ENCODE results near the gene TGFBR3.

The TGFBR3 gene

GRCh38 chr1:91732291-91733107 lies 153.5 kb downstream of the TGFBR3 start:
- DNase-seq (ENCODE audit: low read depth), result no peak

GRCh38 chr1:91731815-91732214 lies 154.1 kb downstream of the TGFBR3 start:
- peak; percentile 13 for DNase-seq (ENCODE audit: low read depth)

GRCh38 chr1:91730801-91731732 lies 154.9 kb downstream of the TGFBR3 start:
- DNase-seq (ENCODE audit: low read depth), result no peak

GRCh38 chr1:91729621-91730358 lies 156.2 kb downstream of the TGFBR3 start:
- no peak for DNase-seq (ENCODE audit: low read depth)

- DNase-seq (ENCODE audit: low read depth), result no peak
Measured at GRCh38 chr1:91727763-91728162, 158.2 kb downstream of the TGFBR3 start.

- no peak for DNase-seq (ENCODE audit: low read depth)
Measured at GRCh38 chr1:91725989-91726721, 159.8 kb downstream of the TGFBR3 start.

- DNase-seq (ENCODE audit: low read depth), result no peak
Measured at GRCh38 chr1:91725618-91725988, 160.3 kb downstream of the TGFBR3 start.

GRCh38 chr1:91724644-91725043 lies 161.3 kb downstream of the TGFBR3 start:
- DNase-seq (ENCODE audit: low read depth), result no peak

- DNase-seq (ENCODE audit: low read depth), result no peak
Measured at GRCh38 chr1:91724231-91724630, 161.7 kb downstream of the TGFBR3 start.

- no peak for DNase-seq (ENCODE audit: low read depth)
Measured at GRCh38 chr1:91720044-91720443, 165.9 kb downstream of the TGFBR3 start.

GRCh38 chr1:91718877-91719276 lies 167.1 kb downstream of the TGFBR3 start:
- DNase-seq (ENCODE audit: low read depth), result no peak

GRCh38 chr1:91718368-91718767 lies 167.6 kb downstream of the TGFBR3 start:
- DNase-seq (ENCODE audit: low read depth), result no peak

- no peak for DNase-seq (ENCODE audit: low read depth)
Measured at GRCh38 chr1:91717839-91718238, 168.1 kb downstream of the TGFBR3 start.

- DNase-seq (ENCODE audit: low read depth), result no peak
Measured at GRCh38 chr1:91716339-91716738, 169.6 kb downstream of the TGFBR3 start.

- no peak for DNase-seq (ENCODE audit: low read depth)
Measured at GRCh38 chr1:91715416-91716000, 170.4 kb downstream of the TGFBR3 start.

GRCh38 chr1:91714867-91715381 lies 171.0 kb downstream of the TGFBR3 start:
- no peak for DNase-seq (ENCODE audit: low read depth)

- DNase-seq (ENCODE audit: low read depth), result peak; percentile 9
Measured at GRCh38 chr1:91712981-91713841, 172.7 kb downstream of the TGFBR3 start.

GRCh38 chr1:91712393-91712792 lies 173.6 kb downstream of the TGFBR3 start:
- DNase-seq (ENCODE audit: low read depth), result no peak

GRCh38 chr1:91711504-91712247 lies 174.3 kb downstream of the TGFBR3 start:
- no peak for DNase-seq (ENCODE audit: low read depth)
